ENCODE measurements around the gene KRT77.

DNA sequence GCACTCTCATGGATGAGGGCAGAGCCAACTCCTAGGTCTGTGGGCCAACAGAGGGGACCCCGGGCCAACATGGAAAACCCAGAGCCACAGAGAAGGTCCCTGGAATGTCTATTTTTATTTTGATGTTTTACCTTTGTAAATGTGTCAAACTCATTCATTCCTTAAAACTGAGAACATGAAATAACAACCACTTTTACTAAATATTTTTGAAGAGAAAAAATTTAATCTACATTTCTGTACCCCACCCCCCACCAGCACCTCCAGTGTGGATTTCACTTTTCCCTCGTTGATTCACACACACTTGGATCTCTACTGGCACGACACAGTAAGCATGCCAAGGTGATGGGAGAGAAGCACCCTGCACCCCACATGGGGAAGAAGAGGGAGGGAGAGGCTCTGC is 6.7 kb downstream of the KRT77 start:
- TF ChIP-seq MEF2A (IDR thresholded peaks at IDR 0.05; ENCODE audit: borderline replicate concordance, low read depth) (no peak), FOXM1 (IDR thresholded peaks at IDR 0.05; ENCODE audit: low read depth) (no peak), JUND (IDR thresholded peaks at IDR 0.05) (no peak), RCOR1 (IDR thresholded peaks at IDR 0.05; ENCODE audit: low read length) (no peak), RFX5 (IDR thresholded peaks at IDR 0.05; ENCODE audit: low read length) (no peak), EZH2phosphoT487 (IDR thresholded peaks at IDR 0.05; ENCODE audit: borderline replicate concordance, low read depth) (no peak)
- TF ChIP-seq, protein P1, sequence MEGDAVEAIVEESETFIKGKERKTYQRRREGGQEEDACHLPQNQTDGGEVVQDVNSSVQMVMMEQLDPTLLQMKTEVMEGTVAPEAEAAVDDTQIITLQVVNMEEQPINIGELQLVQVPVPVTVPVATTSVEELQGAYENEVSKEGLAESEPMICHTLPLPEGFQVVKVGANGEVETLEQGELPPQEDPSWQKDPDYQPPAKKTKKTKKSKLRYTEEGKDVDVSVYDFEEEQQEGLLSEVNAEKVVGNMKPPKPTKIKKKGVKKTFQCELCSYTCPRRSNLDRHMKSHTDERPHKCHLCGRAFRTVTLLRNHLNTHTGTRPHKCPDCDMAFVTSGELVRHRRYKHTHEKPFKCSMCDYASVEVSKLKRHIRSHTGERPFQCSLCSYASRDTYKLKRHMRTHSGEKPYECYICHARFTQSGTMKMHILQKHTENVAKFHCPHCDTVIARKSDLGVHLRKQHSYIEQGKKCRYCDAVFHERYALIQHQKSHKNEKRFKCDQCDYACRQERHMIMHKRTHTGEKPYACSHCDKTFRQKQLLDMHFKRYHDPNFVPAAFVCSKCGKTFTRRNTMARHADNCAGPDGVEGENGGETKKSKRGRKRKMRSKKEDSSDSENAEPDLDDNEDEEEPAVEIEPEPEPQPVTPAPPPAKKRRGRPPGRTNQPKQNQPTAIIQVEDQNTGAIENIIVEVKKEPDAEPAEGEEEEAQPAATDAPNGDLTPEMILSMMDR (IDR thresholded peaks at IDR 0.05): no peak
- TF ChIP-seq, protein P2, sequence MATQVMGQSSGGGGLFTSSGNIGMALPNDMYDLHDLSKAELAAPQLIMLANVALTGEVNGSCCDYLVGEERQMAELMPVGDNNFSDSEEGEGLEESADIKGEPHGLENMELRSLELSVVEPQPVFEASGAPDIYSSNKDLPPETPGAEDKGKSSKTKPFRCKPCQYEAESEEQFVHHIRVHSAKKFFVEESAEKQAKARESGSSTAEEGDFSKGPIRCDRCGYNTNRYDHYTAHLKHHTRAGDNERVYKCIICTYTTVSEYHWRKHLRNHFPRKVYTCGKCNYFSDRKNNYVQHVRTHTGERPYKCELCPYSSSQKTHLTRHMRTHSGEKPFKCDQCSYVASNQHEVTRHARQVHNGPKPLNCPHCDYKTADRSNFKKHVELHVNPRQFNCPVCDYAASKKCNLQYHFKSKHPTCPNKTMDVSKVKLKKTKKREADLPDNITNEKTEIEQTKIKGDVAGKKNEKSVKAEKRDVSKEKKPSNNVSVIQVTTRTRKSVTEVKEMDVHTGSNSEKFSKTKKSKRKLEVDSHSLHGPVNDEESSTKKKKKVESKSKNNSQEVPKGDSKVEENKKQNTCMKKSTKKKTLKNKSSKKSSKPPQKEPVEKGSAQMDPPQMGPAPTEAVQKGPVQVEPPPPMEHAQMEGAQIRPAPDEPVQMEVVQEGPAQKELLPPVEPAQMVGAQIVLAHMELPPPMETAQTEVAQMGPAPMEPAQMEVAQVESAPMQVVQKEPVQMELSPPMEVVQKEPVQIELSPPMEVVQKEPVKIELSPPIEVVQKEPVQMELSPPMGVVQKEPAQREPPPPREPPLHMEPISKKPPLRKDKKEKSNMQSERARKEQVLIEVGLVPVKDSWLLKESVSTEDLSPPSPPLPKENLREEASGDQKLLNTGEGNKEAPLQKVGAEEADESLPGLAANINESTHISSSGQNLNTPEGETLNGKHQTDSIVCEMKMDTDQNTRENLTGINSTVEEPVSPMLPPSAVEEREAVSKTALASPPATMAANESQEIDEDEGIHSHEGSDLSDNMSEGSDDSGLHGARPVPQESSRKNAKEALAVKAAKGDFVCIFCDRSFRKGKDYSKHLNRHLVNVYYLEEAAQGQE (IDR thresholded peaks at IDR 0.05; ENCODE audit: low read depth, low read length): no peak

Data from SK-N-SH (cell line).